OCI-LY1 (cell line): ENCODE data around the gene ABLIM2.

Source experiments
- CTCF ChIP-seq: fragments of 200-600 bp; sonication (generic), shearing (Covaris generic); IDR thresholded peaks from 2 replicates; pipeline ENCODE4 v1.5.1; 2017; ENCODE audit warnings: mild to moderate bottlenecking, antibody characterized with exemption, low read length, moderate library complexity, mixed read lengths
- EZH2 ChIP-seq: fragments of 200-600 bp; sonication (generic), shearing (Covaris generic); IDR thresholded peaks from 2 replicates; pipeline ENCODE4 v1.8.0; 2017; ENCODE audit warnings: borderline replicate concordance, mixed run types, mild to moderate bottlenecking, antibody characterized with exemption, low read length, moderate library complexity, mixed read lengths

GRCh38 chr4:8025668-8026067, 132.9 kb downstream of the ABLIM2 start:
- TF ChIP-seq EZH2 = no peak
- no peak for TF ChIP-seq CTCF
